ENCODE results near the gene ARNT2. TPM values are rescaled to one million over a fixed set of nuclear protein-coding genes. Genes with fewer than 3 reads are reported as not detected.
A peak's percentile ranks its signal among the peaks of the same experiment; 100 is the strongest.

The ARNT2 gene
- total and polyA plus RNA-seq, 2 of the 13 experiments (the other 11 are each of a cell fraction or from before 2014, with no cell fraction given), result 0.69 to 1.7 TPM

DNA sequence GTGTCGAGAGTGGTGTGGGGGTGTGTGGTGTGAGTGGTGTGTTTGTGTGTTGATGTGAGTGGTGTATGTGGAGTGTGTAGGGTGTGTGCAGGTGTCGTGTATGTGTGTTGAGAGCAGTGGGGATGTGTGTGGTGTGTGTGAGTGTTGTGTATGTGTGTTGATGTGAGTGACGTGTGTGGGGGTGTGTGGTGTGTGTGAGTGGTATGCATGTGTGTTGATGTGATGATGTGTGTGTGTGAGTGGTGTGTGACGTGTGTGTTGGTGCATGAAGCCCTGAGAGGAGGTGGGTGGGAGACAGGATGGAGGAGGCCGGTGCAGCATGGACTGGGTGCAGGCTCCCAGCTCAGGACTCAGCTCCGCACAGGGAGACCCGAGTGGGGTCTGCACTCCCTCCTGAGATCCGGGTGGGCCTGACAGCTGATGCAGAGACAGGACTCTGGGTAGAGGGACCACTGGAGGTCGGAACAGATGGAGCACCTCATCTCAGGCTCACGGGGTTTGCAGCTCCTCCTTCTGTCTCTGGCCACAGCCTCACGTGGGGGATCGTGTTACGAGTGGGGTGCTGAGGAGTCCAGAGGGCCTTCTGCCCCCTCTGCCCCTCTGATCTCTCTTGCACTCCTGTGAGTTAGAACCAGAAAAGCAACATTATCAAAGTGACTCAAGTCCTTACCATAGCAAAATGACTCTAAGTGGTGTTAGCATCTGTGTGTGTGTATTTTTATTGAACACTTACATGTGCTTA, 41.3 kb downstream of the ARNT2 start:
- Histone ChIP-seq H3K27ac (ENCODE audit: extremely low read length, insufficient read depth, low read length) (no peak overlapping the region), H3K4me3 (replicated peaks in 1 of 3; ENCODE audit: insufficient read depth in 1 of 3, low read depth in 2 of 3, low read length in 3 of 3) (no peak overlapping the region), H4K20me1 (ENCODE audit: insufficient read depth, low read length) (no peaks in the 10 kb centered on the region), H3K9ac (ENCODE audit: insufficient read depth, low read depth, low read length) (no peak overlapping the region), H3K4me1 (ENCODE audit: insufficient read depth, low read length) (no peaks in the 10 kb centered on the region), H3K9me3 (ENCODE audit: low read length) (no peaks in the 10 kb centered on the region), H3K4me2 (ENCODE audit: low read depth, low read length) (no peak overlapping the region), H3K36me3 (replicated peaks in 1 of 2; ENCODE audit: control insufficient read depth in 1 of 2, insufficient read depth in 2 of 2, low read length in 2 of 2) (no peaks in the 10 kb centered on the region), H3K79me2 (ENCODE audit: insufficient read depth, low read length) (no peaks in the 10 kb centered on the region), H2AFZ (ENCODE audit: low read length) (no peak overlapping the region), H3K27me3 (ENCODE audit: control insufficient read depth in 1 of 2, insufficient read depth in 2 of 2, low read length in 2 of 2) (no peaks in the 10 kb centered on the region)
- POLR2A ChIA-PET, result no interaction called here
- CTCF ChIA-PET (ENCODE audit: low intra/inter-chr PET ratio, low total read pairs), result no interaction called here
- TF ChIP-seq CREB1 (IDR thresholded peaks at IDR 0.05) (peak; percentile 76), CREB1 (CRISPR knock-in tag; IDR thresholded peaks at IDR 0.05) (no peak), FOXO1 (CRISPR knock-in tag; IDR thresholded peaks at IDR 0.05) (no peak)
- FAIRE-seq (no peak), ATAC-seq (no peak), DNase-seq (ENCODE audit: low spot score) (no peak)
- in situ Hi-C loops (cut with HindIII; ENCODE audit: extremely low pct_ligation_motif_present, low pct_unique_long_range_greater_than_20kb), result no loop called here
- no TSS peak for BruUV-seq (replicated peaks)
- WGBS (ENCODE audit: low lambda C conversion rate), result 58% methylated on average over 9 of the region's 13 CpGs
- intact Hi-C loops (cut with micrococcal nuclease; ENCODE audit: unreplicated experiment), result no loop called here

DNA sequence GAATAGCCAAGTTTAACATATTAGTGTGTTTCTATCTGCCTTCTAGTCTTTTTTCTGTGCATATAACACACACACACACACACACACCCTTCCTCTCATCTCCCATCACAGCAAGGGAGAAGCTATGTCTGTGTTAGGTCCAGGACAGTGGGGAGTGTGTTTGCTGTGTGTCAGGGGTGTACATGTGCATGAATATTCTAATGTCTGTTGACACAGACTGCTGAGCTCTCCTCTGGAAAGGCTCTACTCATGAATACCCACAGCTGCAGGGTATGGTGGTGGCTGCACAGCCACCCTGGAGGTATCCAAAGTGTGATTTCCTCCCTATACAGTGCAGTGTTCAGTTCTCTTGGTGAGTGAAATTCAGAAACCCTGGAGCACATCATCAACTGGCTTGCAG, 42.9 kb downstream of the ARNT2 start:
- intact Hi-C loops (cut with micrococcal nuclease; ENCODE audit: unreplicated experiment) (no loop called here), in situ Hi-C loops (cut with HindIII; ENCODE audit: extremely low pct_ligation_motif_present, low pct_unique_long_range_greater_than_20kb) (no loop called here)
- H3K9me3 ChIP-seq (ENCODE audit: low read length), result no peaks in the 10 kb centered on the region
- H3K4me3 ChIP-seq (replicated peaks in 1 of 3; ENCODE audit: insufficient read depth in 1 of 3, low read depth in 2 of 3, low read length in 3 of 3), result no peak overlapping the region
- POLR2A ChIA-PET, result no interaction called here
- no peak overlapping the region for H3K27ac ChIP-seq (ENCODE audit: extremely low read length, insufficient read depth, low read length)
- H3K27me3 ChIP-seq (ENCODE audit: control insufficient read depth in 1 of 2, insufficient read depth in 2 of 2, low read length in 2 of 2), result no peaks in the 10 kb centered on the region
- CTCF ChIA-PET (ENCODE audit: low intra/inter-chr PET ratio, low total read pairs), result no interaction called here
- H3K36me3 ChIP-seq (replicated peaks in 1 of 2; ENCODE audit: control insufficient read depth in 1 of 2, insufficient read depth in 2 of 2, low read length in 2 of 2), result no peaks in the 10 kb centered on the region
- H3K4me2 ChIP-seq (ENCODE audit: low read depth, low read length), result no peak overlapping the region
- H3K9ac ChIP-seq (ENCODE audit: insufficient read depth, low read depth, low read length), result no peak overlapping the region
- DNase-seq (ENCODE audit: low spot score) (no peak), FAIRE-seq (no peak), ATAC-seq (no peak)
- BruUV-seq (replicated peaks), result no TSS peak
- no peaks in the 10 kb centered on the region for H3K79me2 ChIP-seq (ENCODE audit: insufficient read depth, low read length)
- no peak overlapping the region for H2AFZ ChIP-seq (ENCODE audit: low read length)
- no peaks in the 10 kb centered on the region for H3K4me1 ChIP-seq (ENCODE audit: insufficient read depth, low read length)
- no peaks in the 10 kb centered on the region for H4K20me1 ChIP-seq (ENCODE audit: insufficient read depth, low read length)
- no peak for TF ChIP-seq KLF13 (CRISPR knock-in tag; IDR thresholded peaks at IDR 0.05)
- TF ChIP-seq, protein P1, sequence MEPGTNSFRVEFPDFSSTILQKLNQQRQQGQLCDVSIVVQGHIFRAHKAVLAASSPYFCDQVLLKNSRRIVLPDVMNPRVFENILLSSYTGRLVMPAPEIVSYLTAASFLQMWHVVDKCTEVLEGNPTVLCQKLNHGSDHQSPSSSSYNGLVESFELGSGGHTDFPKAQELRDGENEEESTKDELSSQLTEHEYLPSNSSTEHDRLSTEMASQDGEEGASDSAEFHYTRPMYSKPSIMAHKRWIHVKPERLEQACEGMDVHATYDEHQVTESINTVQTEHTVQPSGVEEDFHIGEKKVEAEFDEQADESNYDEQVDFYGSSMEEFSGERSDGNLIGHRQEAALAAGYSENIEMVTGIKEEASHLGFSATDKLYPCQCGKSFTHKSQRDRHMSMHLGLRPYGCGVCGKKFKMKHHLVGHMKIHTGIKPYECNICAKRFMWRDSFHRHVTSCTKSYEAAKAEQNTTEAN (CRISPR knock-in tag; conservative IDR thresholded peaks at IDR 0.05), result no peak
- TF ChIP-seq ZNF530 (CRISPR knock-in tag; IDR thresholded peaks at IDR 0.05; ENCODE audit: low read depth), result no peak
- no peak for TF ChIP-seq CAMTA2 (CRISPR knock-in tag; IDR thresholded peaks at IDR 0.05; ENCODE audit: borderline replicate concordance)
- TF ChIP-seq RXRB (CRISPR knock-in tag; IDR thresholded peaks at IDR 0.05; ENCODE audit: borderline replicate concordance), result no peak
- TF ChIP-seq, protein P2, sequence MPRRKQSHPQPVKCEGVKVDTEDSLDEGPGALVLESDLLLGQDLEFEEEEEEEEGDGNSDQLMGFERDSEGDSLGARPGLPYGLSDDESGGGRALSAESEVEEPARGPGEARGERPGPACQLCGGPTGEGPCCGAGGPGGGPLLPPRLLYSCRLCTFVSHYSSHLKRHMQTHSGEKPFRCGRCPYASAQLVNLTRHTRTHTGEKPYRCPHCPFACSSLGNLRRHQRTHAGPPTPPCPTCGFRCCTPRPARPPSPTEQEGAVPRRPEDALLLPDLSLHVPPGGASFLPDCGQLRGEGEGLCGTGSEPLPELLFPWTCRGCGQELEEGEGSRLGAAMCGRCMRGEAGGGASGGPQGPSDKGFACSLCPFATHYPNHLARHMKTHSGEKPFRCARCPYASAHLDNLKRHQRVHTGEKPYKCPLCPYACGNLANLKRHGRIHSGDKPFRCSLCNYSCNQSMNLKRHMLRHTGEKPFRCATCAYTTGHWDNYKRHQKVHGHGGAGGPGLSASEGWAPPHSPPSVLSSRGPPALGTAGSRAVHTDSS (CRISPR knock-in tag; conservative IDR thresholded peaks at IDR 0.05), result no peak
- TF ChIP-seq, protein P3, sequence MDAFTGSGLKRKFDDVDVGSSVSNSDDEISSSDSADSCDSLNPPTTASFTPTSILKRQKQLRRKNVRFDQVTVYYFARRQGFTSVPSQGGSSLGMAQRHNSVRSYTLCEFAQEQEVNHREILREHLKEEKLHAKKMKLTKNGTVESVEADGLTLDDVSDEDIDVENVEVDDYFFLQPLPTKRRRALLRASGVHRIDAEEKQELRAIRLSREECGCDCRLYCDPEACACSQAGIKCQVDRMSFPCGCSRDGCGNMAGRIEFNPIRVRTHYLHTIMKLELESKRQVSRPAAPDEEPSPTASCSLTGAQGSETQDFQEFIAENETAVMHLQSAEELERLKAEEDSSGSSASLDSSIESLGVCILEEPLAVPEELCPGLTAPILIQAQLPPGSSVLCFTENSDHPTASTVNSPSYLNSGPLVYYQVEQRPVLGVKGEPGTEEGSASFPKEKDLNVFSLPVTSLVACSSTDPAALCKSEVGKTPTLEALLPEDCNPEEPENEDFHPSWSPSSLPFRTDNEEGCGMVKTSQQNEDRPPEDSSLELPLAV (CRISPR knock-in tag; conservative IDR thresholded peaks at IDR 0.05; ENCODE audit: low read depth), result no peak
- TF ChIP-seq, protein P4, sequence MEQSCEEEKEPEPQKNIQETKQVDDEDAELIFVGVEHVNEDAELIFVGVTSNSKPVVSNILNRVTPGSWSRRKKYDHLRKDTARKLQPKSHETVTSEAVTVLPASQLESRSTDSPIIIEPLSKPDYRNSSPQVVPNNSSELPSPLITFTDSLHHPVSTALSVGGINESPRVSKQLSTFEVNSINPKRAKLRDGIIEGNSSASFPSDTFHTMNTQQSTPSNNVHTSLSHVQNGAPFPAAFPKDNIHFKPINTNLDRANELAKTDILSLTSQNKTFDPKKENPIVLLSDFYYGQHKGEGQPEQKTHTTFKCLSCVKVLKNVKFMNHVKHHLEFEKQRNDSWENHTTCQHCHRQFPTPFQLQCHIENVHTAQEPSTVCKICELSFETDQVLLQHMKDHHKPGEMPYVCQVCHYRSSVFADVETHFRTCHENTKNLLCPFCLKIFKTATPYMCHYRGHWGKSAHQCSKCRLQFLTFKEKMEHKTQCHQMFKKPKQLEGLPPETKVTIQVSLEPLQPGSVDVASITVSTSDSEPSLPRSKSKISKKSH (CRISPR knock-in tag; IDR thresholded peaks at IDR 0.05; ENCODE audit: borderline replicate concordance), result no peak
- TF ChIP-seq HNRNPK (IDR thresholded peaks at IDR 0.05; ENCODE audit: low read depth, low read length, poor library complexity, severe bottlenecking), result no peak

Data from HepG2 (cell line).